ENCODE measurements around the gene SUGCT.
"Not testable (repeated sequence)": the region's sequence is repeated elsewhere in the genome, so short reads cannot be mapped to it uniquely, and the experiment has no call there.

SUGCT gene

DNA sequence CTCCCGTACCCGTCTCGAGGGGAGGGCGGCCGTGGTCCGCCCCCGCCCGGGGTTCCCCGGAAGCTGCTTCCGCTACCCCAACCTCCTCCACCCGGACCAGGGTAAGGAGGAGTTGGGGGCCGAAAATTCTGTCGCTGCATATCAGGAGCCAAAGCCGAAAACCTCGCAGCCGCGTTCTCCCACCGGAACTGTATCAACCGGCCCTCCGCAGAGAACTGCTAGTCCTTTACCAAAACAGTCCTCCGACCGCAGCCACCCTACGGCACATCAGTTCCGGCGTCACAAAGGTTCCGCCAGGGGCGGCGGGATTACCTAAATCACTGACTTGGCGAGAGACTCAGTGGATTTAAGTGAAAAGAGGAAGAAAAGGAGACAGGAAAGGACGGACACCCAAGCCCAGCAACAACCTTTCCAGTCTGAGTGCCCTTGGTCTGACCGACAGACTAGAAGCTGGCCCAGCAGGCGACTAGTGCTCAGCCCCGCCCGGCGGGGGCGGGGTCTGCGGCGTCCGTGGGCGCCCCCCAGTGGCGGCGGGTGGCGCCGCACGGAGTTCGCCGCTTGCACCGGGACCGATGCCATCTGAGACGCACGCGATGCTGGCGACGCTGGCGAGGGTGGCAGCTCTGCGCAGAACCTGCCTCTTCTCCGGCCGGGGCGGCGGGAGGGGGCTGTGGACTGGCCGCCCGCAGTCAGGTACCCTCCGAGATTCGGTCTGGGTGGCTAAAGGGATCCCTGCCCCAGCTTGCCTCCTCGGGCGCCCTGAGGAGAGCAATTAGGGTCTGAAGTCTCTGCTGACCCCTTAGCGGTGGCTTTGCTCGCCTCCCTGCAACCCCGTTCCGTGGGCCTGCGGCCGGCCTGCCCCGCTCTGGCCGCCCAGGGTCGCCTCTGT is at the start of gene SUGCT, which contains the start of gene MPLKIP:
SUGCT (plus strand) TSS at position 578 of the 889 bp plus-strand sequence.
MPLKIP (minus strand) TSS at position 195 of the 889 bp plus-strand sequence; CDS start at position 140, 55 bp downstream.
- DNase-seq (ENCODE audit: low read depth, low spot score), result peak; percentile 62

DNA sequence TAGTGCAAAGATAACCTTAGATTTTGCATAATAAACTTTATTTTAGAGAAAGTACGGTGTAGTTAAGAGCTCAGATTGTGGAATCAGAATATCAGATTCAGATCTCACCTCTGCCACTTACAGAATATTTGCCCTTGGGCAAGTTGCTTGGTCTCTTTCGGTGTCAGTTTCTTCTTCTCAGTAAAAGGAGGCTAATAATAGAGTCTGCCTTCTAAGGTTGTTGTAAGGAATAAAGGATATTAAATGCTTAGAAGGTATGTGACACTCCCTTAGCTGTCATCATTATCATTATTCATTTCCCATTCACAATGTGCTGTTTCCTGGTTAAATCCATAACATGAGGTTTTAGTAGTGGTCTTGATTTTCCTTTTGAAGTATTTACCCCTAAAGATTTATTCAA is 42.6 kb upstream of the SUGCT start:
- no peak for DNase-seq (ENCODE audit: low read depth, low spot score)

DNA sequence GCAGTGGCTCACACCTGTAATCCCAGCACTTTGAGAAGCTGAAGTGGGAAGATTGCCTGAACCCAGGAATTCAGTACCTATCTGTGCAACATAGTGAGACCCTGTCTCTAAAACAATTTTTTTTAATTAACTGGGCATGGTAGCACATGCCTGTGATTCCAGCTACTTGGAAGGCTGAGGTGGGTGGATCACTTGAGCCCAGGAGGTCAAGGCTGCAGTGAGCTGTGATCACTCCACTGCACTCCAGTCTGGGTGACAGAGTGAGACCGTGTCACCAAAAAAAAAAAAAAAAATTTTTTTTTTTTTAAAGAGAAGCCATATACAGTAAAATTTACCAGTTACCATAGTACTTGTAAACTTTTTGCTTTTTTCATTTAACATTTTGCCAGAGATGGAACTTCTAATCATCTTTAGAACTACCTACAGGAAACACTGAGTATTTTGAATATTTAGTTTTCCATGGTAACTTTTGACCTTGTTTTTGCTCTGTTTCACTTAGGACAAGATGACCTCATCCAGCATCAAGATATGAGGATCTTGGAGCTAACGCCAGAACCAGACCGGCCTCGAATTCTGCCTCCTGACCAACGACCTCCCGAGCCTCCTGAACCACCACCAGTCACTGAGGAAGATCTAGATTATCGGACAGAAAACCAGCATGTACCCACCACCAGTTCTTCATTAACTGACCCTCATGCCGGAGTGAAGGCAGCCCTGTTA is 41.0 kb upstream of the SUGCT start:
- DNase-seq (ENCODE audit: low read depth, low spot score), result no peak

DNA sequence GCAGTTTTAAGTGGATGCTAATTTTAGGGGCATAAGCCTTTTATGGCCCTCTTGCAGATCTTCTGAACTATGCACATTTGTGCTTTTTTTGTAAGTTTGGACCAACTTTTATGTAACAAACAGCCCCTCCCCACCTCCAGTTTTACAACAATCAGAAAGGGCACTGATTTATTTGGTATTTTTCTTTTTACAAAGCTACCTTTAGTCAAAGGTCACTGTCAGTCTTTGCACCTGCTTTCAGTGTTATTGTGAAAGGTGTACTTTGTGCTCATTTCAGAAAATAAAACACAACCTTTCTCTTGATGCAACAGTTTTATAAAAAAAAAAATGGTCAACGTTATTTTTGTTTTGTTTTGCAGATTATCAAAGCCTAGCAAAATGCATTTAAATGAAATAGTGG is 39.6 kb upstream of the SUGCT start:
- no peak for DNase-seq (ENCODE audit: low read depth, low spot score)

DNA sequence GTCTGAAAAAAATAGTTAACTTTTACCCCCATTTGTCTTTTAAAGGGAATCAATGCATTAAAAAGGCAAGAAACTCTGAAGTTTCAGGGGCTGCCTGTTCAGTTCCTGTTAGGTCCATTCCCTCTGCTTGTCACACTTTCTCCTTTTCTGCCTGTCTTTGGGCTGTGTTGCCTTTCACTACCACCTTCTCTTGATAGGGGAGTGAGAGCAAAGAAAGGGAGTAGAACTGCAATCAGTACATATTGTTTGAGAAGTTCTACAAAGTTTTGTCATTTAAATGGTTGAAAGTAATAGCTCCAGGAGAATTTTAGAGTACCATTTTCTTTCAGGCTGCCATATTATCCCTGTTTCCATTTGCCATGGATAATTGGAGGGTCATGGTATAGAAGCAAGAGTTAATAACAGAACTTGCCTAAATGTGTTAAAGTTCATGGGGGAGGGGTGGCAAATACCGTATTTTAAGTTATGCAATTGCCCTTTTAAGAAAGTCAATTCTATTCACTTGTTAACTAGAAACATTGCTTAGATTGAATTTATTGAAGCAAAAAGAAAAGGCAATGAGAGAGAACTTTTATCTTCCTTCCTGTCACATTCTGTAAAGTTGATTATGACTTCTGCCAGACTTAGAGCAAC is 39.0 kb upstream of the SUGCT start:
- DNase-seq (ENCODE audit: low read depth, low spot score), result no peak

DNA sequence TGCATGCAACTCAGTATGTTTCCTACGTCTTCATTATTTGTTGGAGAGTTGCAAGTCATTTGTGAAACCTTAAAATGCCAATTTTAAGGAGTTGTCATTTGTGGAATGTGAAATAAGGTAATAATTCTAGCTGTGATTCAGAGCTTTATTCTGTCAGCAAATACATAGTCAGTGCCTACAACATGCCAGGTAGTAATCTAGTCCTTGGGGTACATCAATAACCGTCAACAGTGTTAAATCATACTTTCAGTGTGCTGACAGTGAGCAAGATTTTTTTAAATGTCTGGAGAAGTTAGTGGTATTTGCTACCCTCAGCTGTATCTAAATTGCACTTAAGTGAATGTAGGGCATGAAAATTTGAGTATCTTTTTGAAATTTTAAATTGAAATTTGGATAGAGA is 37.1 kb upstream of the SUGCT start:
- no peak for DNase-seq (ENCODE audit: low read depth, low spot score)

DNA sequence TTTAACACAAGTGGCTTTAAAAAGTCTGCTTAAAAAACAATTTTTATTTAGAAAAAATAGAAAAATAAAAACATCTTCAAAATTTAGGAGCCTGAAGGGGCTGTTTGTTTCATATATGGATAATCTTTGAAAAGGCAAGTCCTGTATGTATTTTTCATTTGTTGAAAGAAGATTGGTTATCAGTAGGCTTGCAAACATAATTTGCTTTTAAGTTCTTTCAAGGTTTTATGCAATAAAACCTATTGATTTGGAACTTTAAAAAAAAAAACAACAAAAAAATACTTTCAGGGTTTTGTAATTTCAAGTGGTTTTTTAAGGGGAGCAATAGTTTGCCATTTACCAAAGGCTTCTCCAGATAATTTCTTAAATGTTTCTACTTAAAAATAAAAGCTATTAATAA is 36.0 kb upstream of the SUGCT start:
- DNase-seq (ENCODE audit: low read depth, low spot score), result no peak

DNA sequence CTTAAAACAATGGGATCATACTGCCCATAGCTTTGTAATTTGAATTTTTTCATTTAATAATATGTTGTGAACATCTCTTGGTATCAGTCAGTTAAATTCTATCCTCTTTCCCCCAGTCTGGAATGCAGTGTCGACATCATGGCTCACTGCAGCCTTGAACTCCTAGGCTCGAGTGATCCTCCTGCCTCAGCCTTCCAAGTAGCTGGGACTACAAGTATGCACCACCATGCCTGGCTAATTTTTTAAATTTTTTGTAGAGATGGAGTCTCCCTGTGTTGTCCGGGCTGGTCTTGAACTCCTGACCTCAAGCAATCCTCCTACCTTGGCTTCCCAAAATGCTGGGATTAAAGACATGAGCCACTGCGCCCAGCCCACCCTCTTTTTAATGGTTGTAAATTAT is 35.0 kb upstream of the SUGCT start:
- DNase-seq (ENCODE audit: low read depth, low spot score), result no peak

DNA sequence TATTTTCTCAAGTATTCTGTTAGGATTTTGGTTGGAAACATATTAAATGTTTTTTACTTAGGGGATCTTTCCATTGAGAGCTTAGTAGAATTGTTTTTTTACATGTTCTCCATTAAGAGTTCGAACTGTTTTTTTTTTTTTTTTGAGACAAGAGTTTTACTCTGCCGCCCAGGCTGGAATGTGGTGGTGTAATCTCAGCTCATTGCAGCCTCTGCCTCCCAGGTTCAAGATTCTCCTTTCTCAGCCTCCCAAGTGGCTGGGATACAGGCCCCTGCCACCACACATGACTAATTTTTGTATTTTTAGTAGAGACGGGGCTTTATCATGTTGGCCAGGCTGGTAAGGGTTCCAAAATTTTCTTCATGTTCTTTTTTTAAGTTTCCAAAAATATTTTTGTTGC is 33.6 kb upstream of the SUGCT start:
- DNase-seq (ENCODE audit: low read depth, low spot score), result no peak

DNA sequence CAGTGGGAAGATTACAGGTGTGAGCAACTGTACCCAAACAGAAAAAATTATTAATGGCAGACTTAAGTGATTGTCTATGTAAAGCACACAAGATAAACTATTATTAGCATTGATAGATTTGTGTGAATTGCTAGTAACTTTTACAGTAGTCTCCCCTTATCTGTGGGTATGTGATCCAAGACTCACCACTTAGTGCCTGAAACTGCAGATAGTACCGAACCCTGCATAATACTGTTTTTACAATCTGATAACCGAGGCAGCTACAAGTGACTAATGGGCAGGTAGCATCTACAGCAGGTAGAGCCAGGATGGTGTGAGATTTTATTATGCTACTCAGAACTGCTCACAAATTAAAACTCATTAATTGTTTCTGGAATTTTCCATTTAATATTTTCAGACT is 31.9 kb upstream of the SUGCT start:
- no peak for DNase-seq (ENCODE audit: low read depth, low spot score)

DNA sequence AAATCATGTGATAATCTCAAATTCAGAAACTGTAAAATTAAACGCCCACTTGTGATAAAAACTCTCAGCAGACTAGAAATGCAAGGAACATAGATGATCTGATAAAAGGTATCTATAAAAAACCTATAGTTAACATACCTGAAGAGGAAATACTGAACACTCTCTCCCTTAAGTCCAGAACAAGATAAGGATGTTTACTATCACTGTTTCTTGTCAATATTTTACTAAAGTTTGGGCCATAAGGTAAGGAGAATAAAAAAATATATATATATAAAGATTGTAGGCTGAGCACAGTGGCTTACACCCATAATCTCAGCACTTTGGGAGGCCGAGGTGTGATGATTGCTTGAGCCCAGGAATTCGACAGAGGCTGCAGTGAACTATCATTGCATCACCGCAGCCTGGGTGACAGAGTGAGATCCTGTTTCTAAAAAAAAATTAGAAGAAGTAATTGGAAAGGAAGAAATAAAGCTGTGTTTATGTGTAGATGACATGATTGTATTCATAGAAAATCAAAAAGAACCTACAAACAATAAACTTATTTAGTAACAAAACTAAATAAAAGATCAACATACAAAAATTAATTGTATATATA is 28.8 kb upstream of the SUGCT start:
- DNase-seq (ENCODE audit: low read depth, low spot score), result no peak

DNA sequence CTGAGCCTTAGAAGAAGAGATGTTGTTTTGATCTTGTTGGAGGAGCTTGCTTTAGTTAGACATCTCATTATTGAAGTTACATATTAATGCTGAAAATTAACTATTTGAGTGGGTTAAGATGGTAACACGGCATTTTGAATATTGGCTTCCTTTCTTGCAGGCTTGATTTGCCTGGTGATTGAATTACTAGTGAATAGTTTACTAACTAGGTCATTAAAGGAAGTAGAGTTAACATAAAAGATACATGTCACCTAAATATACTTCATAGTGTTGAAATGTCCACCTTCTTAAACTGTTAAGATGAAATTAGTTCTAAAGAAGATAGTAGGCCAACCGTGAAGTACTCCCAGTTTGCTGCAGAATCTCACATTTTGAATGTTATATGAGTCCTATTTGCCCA is 18.9 kb upstream of the SUGCT start:
- DNase-seq (ENCODE audit: low read depth, low spot score), result no peak

DNA sequence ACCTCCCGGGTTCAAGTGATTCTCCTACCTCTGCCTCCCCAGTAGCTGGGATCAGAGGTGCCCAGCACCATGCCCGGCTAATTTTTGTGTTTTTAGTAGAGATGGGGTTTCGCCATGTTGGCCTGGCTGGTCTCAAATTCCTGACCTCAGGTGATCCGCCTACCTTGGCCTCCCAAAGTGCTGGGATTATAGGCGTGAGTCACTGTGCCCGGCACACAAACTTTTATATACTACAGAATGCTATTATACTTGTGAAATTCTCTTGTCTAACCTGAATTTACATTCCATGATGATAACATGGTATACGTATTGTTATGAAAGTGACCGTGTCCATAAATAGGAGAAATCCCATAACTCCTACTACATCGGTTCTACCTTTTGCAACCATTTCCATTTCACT is 17.6 kb upstream of the SUGCT start:
- not testable (repeated sequence) for DNase-seq (ENCODE audit: low read depth, low spot score)

DNA sequence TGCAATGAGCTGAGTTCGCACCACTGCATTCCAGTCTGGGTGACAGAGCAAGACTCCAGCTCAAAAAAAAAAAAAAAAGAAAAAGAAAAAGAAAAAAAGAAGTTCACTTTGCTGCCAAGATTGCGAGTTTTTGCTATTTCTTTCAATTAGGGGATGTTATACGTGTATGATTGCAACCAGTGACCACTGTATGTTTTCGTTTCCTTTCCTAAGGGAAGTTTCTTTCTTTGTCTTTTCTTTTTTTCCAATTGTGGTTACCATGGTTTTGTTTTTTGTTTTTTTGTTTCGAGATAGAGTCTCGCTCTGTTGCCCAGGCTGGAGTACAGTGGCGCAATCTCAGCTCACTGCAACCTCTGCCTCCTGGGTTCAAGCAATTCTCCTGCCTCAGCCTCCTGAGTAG is 16.6 kb upstream of the SUGCT start:
- not testable (repeated sequence) for DNase-seq (ENCODE audit: low read depth, low spot score)

DNA sequence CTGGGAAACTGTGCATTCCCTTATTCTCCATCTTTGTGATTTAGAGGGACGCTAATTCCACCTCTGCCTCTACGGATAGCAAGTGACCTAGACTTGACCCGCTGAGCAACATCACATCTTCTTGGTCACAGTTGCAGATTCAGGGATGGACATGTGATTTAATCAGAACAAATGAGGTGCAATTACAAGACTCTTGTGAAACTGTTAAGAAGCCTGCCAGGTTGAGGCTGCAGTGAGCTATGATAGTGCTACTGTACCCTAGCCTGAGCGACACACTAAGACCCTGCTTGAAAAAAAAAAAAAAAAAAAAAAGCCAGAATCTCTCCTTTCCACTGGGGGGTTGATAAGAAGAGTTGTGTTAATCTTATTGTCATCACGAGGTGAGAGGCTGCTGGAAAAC is 14.8 kb upstream of the SUGCT start:
- no peak for DNase-seq (ENCODE audit: low read depth, low spot score)

DNA sequence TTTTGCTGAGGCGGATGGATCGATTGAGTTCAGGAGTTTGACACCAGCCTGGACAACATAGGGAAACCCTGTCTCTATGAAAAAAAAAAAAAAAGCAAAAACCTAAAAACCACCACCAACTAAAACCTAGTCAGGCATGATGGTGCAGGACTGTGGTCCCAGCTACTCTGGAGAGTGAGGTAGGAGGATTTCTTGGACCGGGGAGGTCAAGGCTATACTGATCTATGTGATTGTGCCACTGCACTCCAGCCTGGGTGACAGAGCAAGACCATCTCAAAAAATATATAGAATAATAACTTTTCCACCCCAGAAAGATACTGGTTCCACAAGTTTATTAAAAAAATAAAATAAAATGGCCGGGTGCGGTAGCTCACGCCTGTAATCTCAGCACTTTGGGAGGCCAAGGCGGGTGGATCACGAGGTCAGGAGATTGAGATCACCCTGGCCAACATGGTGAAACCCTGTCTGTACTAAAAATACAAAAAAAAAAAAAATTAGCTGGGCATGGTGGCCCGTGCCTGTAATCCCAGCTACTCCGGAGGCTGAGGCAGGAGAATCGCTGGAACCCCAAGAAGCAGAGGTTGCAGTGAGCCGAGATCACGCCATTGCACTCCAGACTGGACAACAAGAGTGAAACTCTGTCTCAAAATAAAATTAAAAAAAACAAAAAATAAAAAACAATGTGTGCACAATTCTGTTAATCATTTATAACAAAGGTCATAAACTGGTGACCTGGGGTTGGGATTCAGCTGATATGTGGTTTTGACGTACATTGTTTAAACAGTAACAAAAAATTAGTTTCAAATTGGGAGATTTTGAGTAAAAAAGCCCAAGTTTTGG is 12.5 kb upstream of the SUGCT start:
- DNase-seq (ENCODE audit: low read depth, low spot score), result not testable (repeated sequence)

DNA sequence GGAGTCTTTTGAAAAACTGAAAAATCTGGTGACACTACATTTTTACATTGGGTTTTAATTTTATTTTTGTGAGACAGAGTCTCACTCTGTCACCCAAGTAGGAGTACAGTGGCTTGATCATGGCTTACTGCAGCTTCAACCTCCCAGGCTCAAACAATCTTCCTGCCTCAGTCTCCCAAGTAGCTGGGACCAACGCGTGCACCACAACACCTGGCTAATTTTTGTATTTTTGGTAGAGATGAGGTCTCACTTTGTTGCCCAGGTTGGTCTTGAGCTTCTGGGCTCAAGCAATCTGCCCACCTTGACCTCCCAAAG is 11.9 kb upstream of the SUGCT start:
- no peak for DNase-seq (ENCODE audit: low read depth, low spot score)

DNA sequence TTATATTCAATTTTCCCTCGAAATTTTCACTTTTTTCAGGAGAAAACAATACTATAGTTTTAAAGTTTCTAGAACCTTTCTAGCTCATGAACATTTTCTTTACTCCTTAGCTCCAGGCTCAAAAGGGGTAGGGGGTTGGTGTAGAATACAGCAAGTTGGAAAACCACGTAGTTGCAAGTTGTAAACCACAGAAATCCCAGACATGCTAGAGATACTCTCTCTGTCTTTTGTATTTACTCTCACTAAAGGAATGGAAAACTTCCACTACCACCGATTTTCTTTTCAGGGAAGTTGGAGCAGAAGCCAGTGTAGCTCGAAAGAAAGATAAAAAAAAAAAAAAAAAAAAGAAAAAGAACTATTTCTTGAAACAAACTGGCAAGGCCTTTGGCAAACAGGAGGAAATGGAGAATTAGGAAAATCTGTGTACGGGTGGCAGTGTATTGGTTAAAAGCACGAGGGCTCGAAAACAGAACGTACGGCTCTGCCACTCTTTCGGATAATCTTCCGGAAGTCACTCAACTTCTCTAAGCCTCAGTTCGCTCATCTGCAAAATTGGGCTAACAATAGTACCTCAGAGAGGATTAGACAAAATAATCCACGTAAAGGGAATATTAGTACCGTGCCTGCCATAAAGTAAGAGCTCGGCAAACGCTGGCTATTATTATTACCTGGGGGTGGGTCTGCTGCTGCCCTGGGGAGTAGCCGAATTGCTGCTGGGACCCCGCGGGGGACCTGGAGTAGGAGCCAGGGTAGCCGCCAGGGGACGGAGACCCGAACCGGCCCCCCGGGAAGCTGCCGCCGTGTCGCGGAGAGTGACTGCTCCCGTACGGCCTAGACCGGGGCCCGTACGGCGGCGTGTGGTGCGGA is 1.0 kb upstream of the SUGCT start:
- no peak for DNase-seq (ENCODE audit: low read depth, low spot score)

DNA sequence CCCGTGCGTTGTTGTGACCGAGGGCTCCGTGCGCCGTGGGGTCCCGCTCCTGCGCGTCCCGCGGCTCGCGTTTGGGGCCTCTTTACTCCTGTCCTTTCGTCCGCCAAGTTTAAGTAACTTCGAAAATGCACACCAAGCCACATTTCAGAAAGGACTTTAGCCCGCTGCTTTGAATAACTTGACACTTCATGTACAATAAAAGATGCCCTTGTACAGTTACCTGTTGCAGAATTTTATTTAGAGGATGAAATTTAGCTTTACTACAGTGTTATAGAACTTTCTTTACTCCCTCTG is 459 bp downstream of the SUGCT start:
- no peak for DNase-seq (ENCODE audit: low read depth, low spot score)

DNA sequence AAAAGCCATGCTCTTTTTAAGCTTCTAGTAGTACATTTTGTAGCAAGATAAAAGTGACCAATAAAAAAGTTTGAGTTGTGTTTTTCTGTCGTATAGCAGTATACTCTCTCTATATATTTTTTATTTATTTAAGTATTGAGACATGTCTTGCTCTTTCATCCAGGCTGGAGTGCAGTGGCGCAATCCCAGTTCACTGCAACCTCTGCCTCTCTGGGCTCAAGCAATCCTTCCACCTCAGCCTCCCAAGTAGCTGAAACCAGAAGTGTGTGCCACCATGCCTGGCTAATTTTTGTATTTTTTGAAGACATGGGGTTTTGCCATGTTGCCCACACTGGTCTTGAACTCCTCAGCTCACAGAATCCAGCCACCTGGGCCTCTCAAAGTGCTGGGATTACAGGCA is 2.8 kb downstream of the SUGCT start:
- DNase-seq (ENCODE audit: low read depth, low spot score), result no peak

DNA sequence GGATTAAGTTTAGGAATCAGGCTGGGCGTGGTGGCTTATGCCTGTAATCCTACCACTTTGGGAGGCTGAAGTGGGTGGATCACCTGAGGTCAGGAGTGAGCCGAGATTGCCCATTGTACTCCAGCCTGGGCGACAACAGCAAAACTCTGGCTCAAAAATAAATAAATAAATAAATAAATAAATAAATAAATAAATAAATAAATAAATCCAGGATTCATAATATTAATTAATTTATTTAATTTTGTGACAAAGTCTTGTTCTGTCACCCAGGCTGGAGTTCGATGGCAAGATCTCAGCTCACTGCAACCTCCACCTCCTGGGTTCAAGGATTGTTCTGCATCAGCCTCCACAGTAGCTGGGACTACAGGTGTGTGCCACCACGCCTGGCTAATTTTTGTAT is 4.2 kb downstream of the SUGCT start:
- no peak for DNase-seq (ENCODE audit: low read depth, low spot score)
